Kidney glomerular epithelial cell (primary cell): ENCODE results near the gene C4orf50.

ENCODE experiments used
- DNase-seq: peaks from one replicate; lab custom pipeline; 2025; lab: John Stamatoyannopoulos, UW

C4orf50 gene

GRCh38 chr4:5921101-5921980 is 96.9 kb downstream of the C4orf50 start:
- no peak for DNase-seq

DNA sequence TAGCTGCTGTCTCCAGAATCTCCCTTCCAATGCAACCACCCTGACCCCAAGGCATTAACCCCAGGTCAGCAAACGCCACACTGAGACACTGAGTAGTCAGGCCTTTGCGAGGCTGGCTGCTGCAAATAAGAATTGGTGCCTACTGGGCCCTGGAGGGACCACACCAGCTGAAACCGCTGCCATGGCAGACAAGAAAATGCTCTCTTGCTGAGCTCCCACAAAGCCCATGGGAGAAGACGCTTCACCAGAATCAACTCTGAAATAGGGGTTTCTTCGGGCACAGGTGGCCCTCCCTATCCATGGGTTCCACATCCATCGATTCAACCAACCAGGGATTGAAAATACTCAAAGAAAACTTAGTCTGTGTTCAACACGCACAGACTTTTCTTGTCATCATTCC is 98.7 kb downstream of the C4orf50 start:
- DNase-seq = no peak

DNA sequence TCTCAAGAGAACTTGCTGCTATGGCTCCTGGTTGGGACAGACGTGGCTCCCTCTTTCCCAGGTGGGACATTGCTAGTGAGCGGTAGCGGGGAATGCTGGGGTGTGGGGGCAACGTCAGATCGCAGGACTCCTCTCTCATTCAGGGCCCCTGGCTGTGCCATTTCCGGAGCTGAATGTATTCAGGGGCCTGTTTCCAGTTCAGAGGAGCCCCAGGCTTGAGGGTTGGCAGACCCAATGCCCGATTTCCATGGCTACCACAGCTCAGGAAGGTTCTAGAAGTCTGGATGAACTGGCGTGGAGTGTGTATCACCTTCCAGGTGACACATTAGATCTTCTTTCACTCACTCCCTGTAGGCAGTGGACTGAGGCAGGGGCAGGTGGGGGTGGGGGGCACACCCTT is 99.2 kb downstream of the C4orf50 start:
- no peak for DNase-seq

GRCh38 chr4:5918331-5918985 is 99.8 kb downstream of the C4orf50 start:
- no peak for DNase-seq

GRCh38 chr4:5917672-5918071 is 100.6 kb downstream of the C4orf50 start:
- DNase-seq = no peak

DNA sequence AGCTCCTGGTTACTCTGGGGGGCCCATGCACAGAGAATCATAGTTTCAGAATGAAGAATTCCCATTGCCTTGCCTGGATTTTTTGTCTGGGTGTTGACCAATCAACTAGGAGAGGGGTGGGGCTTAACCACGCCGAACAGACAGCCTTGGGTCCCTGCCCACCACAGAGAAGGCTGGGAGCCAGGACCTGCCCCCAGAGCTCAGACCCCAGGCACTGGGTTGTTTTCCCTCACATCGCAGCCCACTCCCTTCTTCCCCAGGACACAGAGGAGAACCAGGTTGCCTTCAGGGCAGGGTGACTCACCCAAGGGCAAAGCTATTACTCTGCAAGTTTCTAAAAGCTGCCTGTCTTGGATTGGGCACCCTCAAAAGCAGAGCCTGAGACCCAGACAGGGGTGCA is 102.0 kb downstream of the C4orf50 start:
- no peak for DNase-seq

GRCh38 chr4:5913454-5913853 is 104.8 kb downstream of the C4orf50 start:
- DNase-seq = no peak

GRCh38 chr4:5912614-5913019 is 105.6 kb downstream of the C4orf50 start:
- no peak for DNase-seq

GRCh38 chr4:5908876-5909427 is 109.3 kb downstream of the C4orf50 start:
- no peak for DNase-seq

DNA sequence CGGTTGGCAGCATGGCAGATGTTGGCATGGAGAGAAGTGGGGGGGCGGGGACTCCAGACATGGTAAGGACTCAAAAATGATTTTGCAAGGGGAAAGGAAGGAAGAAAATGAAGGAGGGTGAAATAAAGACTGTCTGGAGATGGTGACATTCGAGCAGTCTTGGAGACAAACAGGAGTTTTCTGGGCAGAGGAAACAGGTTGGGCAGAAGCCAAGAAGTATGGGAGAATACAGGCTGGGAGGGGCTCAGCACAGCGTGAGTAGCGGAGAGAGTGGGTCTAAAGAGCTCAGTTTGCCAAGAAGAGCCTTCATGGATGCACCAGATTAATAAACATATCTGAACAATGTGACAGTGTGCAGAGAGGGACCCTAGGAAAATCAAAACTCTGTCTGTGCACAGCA is 112.0 kb downstream of the C4orf50 start:
- no peak for DNase-seq

- DNase-seq = no peak
Measured at GRCh38 chr4:5905714-5906113, 112.5 kb downstream of the C4orf50 start.

DNA sequence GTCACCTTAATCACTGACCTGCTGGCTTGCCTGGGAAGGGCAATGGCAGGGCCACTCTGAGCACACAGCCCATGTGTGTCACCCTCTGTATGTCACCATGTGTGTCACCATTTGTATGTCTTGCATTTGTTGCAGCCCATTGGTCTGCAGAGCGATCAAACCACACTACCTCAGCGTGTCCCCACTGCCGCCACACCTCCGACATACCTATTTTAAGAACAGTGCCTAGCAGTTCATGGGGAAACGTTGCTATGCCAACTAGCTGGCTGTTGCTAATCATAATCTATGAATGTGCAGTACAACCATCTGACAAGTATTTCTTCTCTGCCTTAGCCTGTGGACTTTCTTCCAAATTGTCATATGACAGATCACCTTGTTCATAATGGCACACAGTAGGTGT is 117.4 kb downstream of the C4orf50 start:
- DNase-seq = no peak

DNA sequence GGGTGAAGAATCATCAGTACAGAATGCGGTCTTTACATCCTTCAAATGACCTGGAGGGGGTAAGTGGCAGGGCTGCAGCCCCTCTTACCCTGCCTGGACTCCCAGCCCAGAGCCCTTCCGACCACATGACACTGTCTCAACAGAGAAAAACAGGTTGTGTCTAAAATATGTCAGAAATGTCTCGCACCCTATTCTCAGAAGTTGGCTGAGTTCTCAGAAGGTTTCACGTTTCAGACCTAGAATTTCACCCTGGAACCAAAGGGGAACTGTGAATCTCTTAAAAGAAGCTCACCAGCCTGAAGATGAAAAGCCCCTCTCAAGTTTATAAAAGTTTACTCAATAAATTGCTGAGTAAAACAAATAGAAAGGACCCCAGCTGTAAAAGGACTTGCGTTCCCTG is 118.3 kb downstream of the C4orf50 start:
- DNase-seq = no peak

GRCh38 chr4:5899396-5899795 is 118.8 kb downstream of the C4orf50 start:
- DNase-seq = no peak

GRCh38 chr4:5897674-5898073 is 120.6 kb downstream of the C4orf50 start:
- DNase-seq = no peak

GRCh38 chr4:5895287-5895686 is 122.9 kb downstream of the C4orf50 start:
- no peak for DNase-seq

DNA sequence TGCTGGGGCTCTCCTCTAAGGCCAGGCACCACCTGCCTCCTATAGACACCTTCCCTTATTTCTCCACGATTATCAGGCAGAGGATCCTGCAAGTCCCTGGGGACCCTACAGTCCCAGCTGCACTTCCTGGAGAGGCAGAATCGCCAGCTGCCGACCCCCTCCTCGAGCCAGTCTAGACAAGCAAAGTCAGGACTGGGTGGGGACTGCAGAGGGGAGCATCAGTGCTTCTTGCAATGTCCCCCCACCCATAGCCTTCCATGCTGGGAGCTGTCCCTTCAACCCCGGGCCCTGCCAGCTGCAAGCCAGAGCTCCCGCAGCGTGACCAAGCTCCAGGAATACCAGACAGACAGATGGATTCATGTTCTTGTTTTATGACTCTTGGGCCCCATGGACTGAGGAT is 124.0 kb downstream of the C4orf50 start:
- DNase-seq = no peak

DNA sequence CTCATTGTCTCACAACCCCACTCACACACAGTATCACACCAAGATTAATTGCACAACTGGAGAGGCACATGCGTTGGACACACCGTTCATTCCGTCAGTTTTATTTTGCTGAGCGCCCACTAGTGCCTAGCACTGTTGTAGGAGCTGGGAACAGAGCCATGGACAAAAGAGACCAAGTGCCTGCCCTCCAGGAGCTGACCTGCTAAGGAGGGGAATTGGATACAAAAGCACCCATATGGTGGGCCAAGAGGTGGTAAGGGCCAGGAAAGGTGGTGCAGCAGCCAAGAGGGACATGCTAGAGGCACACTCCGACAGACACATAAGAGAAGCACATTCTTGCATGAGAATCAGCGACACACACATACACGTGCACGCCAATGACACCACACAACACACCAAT is 124.6 kb downstream of the C4orf50 start:
- DNase-seq = no peak

GRCh38 chr4:5893004-5893580 is 125.1 kb downstream of the C4orf50 start, which contains the start of gene CRMP1:
CRMP1 (minus strand) TSS chr4:5893086; CDS start chr4:5892969, 117 bp downstream.
- no peak for DNase-seq

GRCh38 chr4:5892323-5893003 is 125.8 kb downstream of the C4orf50 start:
- DNase-seq = no peak

DNA sequence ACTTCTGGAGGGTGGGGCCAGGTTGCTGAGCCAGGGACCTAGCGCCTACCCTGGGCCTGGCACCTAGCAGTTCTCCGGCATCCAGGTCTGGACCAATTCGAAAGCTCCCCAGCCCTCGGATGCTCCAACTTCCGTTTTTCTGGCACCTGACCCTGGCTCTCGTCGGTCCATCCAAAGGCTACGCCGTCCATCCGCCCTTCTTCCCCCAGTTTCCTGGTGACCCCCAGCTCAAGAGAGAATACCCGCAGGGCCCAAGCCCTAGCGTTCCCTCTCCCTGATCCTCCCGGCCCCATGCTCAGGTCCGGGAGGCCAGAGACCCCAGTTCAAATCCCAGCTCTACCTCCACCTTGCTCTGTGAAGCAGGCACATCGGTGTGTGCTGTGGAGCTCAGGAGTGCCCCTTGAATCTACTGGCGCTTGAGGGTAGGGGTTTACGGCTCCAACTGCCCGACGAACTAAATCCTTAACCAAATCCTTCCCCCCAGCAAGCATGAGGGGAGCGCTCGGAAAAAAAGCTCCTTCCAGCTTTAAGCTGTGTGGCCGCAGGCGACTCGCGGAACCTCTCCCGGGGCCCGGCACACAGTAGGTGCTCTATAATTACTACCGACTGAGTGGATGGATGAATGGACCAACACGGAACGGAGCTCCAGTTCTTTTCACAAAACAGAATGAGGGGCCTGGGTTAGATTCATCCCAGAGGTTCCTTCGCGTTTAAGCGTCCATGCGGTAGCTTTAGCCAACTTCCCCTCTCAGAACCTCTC is 126.5 kb downstream of the C4orf50 start:
- no peak for DNase-seq
